ENCODE data around the gene IDH2. TPM values are rescaled to one million over a fixed set of nuclear protein-coding genes. Genes with fewer than 3 reads are reported as not detected.
A peak's percentile ranks its signal among the peaks of the same experiment; 100 is the strongest.
"Not testable (repeated sequence)": the region's sequence is repeated elsewhere in the genome, so short reads cannot be mapped to it uniquely, and the experiment has no call there.

Gene IDH2
- polyA plus RNA-seq, result 10 to 100 TPM; 63.5 to 98.5 TPM

DNA sequence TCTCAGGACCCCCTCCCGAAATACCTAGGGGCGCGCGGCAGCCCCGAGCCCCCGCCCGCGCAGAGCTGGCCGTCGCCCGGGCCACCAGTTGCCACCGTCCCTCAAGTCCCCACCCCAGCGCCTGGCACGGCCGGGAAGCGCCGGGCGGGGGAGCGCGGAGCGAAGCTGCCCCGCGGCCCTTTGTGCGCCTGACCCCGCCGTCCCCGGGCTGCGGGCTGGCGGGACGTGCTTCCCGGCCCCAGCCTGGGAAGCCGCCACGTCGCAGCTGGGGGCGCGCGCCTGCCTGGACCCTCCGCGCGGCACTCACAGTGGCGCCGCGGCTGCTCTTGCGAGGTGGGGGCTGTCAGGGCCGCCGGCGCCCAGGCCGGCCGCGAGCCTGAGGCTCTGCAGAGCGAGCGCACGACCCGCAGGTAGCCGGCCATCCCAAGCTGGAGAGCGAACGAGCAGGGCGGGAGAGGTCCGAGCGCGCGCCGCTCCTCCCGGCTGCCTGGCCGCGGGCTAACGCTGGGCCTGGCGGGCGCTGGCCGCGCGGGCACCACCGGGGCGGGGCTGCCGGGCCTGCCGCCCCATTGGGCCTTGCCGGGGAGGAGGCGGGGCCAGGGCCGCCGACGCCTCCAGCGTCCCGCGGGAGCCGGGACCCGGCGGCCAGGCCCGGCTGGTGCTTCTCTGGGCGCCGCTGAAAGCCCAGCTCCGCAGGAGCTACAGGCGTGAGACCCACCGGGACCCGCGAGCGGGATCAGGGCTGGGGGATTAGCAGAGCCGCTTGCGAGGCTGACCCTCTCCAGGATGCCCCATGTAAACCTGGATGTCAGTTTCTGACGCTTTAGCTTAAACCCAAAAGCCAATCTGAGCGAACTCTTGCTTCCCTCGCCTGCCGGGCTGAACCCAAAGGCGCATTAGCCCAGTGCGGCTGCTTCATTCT is at the start of gene IDH2:
Gene IDH2, minus strand, starts transcription at position 500 of the 922 bp plus-strand sequence. Its CDS starts 78 bp downstream, at position 422.
- H3K9me3 ChIP-seq (ENCODE audit: control insufficient read depth in 2 of 2, insufficient read depth in 1 of 2, low read depth in 1 of 2, low read length in 1 of 2), result no peaks in the 10 kb centered on the region

DNA sequence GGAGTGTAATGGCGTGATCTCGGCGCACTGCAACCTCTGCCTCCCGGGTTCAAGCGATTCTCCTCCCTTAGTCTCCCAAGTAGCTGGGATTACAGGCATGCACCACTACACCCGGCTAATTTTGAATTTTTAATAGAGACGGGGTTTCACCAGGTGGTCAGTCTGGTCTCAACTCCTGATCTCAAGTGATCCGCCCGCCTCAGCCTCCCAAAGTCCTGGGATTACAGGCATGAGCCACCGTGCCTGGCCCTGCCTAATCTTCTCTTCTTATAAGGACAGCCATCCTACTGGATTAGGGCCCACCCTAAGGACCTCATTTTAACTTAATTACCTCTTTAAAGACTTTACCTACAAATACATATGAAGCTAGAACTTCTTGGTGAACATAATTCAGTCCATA is 48.3 kb upstream of the IDH2 start:
- H3K36me3 ChIP-seq (ENCODE audit: control insufficient read depth in 2 of 2, insufficient read depth in 2 of 2, low read length in 1 of 2); H3K27me3 ChIP-seq (ENCODE audit: control insufficient read depth in 1 of 2, insufficient read depth in 2 of 2, low read length in 2 of 2); H3K4me1 ChIP-seq (ENCODE audit: control insufficient read depth in 2 of 2, insufficient read depth in 2 of 2, low read length in 1 of 2); H3K9me3 ChIP-seq (ENCODE audit: control insufficient read depth in 2 of 2, insufficient read depth in 1 of 2, low read depth in 1 of 2, low read length in 1 of 2); H3K27ac ChIP-seq (ENCODE audit: low read depth in 2 of 2, low read length in 1 of 2); H3K4me3 ChIP-seq (ENCODE audit: low read depth in 1 of 2, low read length in 2 of 2): not testable (repeated sequence)
- 91 to 96% methylated on average over 10 of the region's 10 CpGs for WGBS, 2 donors

More for the DNA sequence above, at the start of gene IDH2:
- WGBS, 2 donors, result 0% methylated on average over 81 to 104 of the region's 104 CpGs
- H3K4me3 ChIP-seq (ENCODE audit: low read depth in 1 of 2, low read length in 2 of 2), result peak within 1 kb of the TSS; percentile 79 to 97
- H3K27me3 ChIP-seq (ENCODE audit: control insufficient read depth in 1 of 2, insufficient read depth in 2 of 2, low read length in 2 of 2), result no peaks in the 10 kb centered on the region
- H3K27ac ChIP-seq (ENCODE audit: low read depth in 2 of 2, low read length in 1 of 2), result peak within 1 kb of the TSS; percentile 91 to 96
- H3K36me3 ChIP-seq (ENCODE audit: control insufficient read depth in 2 of 2, insufficient read depth in 2 of 2, low read length in 1 of 2), result no peaks in the 10 kb centered on the region
- peaks cover 6 to 28% of the 10 kb centered on the region in 2 donors for H3K4me1 ChIP-seq (ENCODE audit: control insufficient read depth in 2 of 2, insufficient read depth in 2 of 2, low read length in 1 of 2)

DNA sequence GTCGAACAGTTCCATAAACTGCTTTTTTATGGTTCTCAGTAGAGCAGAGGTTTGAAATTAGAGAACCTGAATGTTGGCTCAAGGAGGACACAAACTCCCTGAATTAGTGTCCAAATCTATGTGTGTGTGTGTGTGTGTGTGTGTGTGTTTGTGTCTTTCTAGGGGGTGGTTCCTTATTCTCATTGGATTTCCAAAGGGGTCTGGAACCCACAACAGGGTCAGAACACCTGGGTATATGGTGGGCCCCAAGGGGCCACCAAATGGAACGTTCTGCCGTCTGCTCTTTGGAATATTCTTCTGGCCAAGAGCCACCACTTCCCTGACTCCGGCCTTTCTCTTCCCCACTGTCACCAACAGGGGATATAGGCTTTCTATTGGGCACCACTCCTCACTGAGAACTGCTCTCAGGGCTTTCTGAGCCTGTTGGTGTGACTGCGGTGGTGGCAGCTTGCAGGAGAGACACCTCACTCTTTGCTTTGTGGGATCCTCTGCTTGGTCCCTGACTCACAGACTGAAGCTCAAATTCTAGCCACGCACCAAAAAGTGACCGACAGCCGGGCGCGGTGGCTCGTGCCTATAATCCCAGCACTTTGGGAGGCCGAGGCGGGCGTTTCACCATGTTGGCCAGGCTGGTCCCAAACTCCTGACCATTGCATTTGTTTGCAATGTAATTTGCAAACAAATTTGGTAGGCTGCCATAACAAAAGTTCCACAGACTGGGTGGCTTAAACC is 47.5 kb upstream of the IDH2 start:
- H3K4me1 ChIP-seq (ENCODE audit: control insufficient read depth in 2 of 2, insufficient read depth in 2 of 2, low read length in 1 of 2), result peaks cover 0 to 6% of the 10 kb centered on the region in 2 donors
- no peak overlapping the region for H3K27ac ChIP-seq (ENCODE audit: low read depth in 2 of 2, low read length in 1 of 2)
- 83 to 89% methylated on average over 14 of the region's 14 CpGs for WGBS, 2 donors

GRCh38 chr15:90146198-90146761 is 44.0 kb upstream of the IDH2 start:
- not testable (repeated sequence) for H3K9me3 ChIP-seq (ENCODE audit: control insufficient read depth in 2 of 2, insufficient read depth in 1 of 2, low read depth in 1 of 2, low read length in 1 of 2); H3K36me3 ChIP-seq (ENCODE audit: control insufficient read depth in 2 of 2, insufficient read depth in 2 of 2, low read length in 1 of 2); H3K4me3 ChIP-seq (ENCODE audit: low read depth in 1 of 2, low read length in 2 of 2); H3K4me1 ChIP-seq (ENCODE audit: control insufficient read depth in 2 of 2, insufficient read depth in 2 of 2, low read length in 1 of 2); H3K27ac ChIP-seq (ENCODE audit: low read depth in 2 of 2, low read length in 1 of 2); H3K27me3 ChIP-seq (ENCODE audit: control insufficient read depth in 1 of 2, insufficient read depth in 2 of 2, low read length in 2 of 2)
- 93 to 94% methylated on average over 7 of the region's 7 CpGs for WGBS, 2 donors

More for the DNA sequence above, 47.5 kb upstream of the IDH2 start:
- Histone ChIP-seq H3K9me3 (ENCODE audit: control insufficient read depth in 2 of 2, insufficient read depth in 1 of 2, low read depth in 1 of 2, low read length in 1 of 2) (no peaks in the 10 kb centered on the region), H3K27me3 (ENCODE audit: control insufficient read depth in 1 of 2, insufficient read depth in 2 of 2, low read length in 2 of 2) (no peaks in the 10 kb centered on the region), H3K4me3 (ENCODE audit: low read depth in 1 of 2, low read length in 2 of 2) (no peak overlapping the region), H3K36me3 (ENCODE audit: control insufficient read depth in 2 of 2, insufficient read depth in 2 of 2, low read length in 1 of 2) (no peaks in the 10 kb centered on the region)

DNA sequence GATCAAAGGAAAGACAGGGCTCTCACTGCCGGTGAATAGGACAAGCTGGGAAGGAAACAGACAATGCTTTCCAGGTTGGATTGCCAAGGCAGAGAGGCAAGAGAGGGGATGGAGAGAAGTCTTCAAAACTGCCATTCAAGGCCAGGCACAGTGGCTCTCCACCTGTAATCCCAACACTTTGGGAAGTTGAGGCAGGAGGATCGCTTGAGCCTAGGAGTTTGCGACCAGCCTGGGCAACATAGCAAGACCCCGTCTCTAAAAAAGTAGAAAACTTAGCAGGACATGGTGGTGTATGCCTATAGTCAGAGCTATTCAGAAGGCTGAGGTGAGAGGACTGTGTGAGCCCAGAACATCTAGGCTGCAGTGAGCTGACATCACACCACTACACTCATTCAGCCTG is 43.5 kb upstream of the IDH2 start:
- WGBS, 2 donors, result 90 to 93% methylated on average over 4 of the region's 4 CpGs
- Histone ChIP-seq H3K27me3 (ENCODE audit: control insufficient read depth in 1 of 2, insufficient read depth in 2 of 2, low read length in 2 of 2) (no peaks in the 10 kb centered on the region), H3K27ac (ENCODE audit: low read depth in 2 of 2, low read length in 1 of 2) (no peak overlapping the region), H3K36me3 (ENCODE audit: control insufficient read depth in 2 of 2, insufficient read depth in 2 of 2, low read length in 1 of 2) (no peaks in the 10 kb centered on the region), H3K4me3 (ENCODE audit: low read depth in 1 of 2, low read length in 2 of 2) (no peak overlapping the region), H3K4me1 (ENCODE audit: control insufficient read depth in 2 of 2, insufficient read depth in 2 of 2, low read length in 1 of 2) (no peaks in the 10 kb centered on the region), H3K9me3 (ENCODE audit: control insufficient read depth in 2 of 2, insufficient read depth in 1 of 2, low read depth in 1 of 2, low read length in 1 of 2) (no peaks in the 10 kb centered on the region)

- no peak overlapping the region for H3K4me3 ChIP-seq (ENCODE audit: low read depth in 1 of 2, low read length in 2 of 2)
- H3K4me1 ChIP-seq (ENCODE audit: control insufficient read depth in 2 of 2, insufficient read depth in 2 of 2, low read length in 1 of 2), result no peaks in the 10 kb centered on the region
- H3K9me3 ChIP-seq (ENCODE audit: control insufficient read depth in 2 of 2, insufficient read depth in 1 of 2, low read depth in 1 of 2, low read length in 1 of 2), result no peaks in the 10 kb centered on the region
- WGBS, 2 donors, result 71 to 74% methylated on average over 9 of the region's 9 CpGs
- H3K27me3 ChIP-seq (ENCODE audit: control insufficient read depth in 1 of 2, insufficient read depth in 2 of 2, low read length in 2 of 2), result no peaks in the 10 kb centered on the region
- H3K36me3 ChIP-seq (ENCODE audit: control insufficient read depth in 2 of 2, insufficient read depth in 2 of 2, low read length in 1 of 2), result no peaks in the 10 kb centered on the region
- H3K27ac ChIP-seq (ENCODE audit: low read depth in 2 of 2, low read length in 1 of 2), result no peak overlapping the region
Measured at GRCh38 chr15:90145259-90145658, 43.0 kb upstream of the IDH2 start.

- Histone ChIP-seq H3K4me1 (ENCODE audit: control insufficient read depth in 2 of 2, insufficient read depth in 2 of 2, low read length in 1 of 2) (peaks cover 0 to 2% of the 10 kb centered on the region in 2 donors), H3K4me3 (ENCODE audit: low read depth in 1 of 2, low read length in 2 of 2) (no peak overlapping the region), H3K9me3 (ENCODE audit: control insufficient read depth in 2 of 2, insufficient read depth in 1 of 2, low read depth in 1 of 2, low read length in 1 of 2) (no peaks in the 10 kb centered on the region), H3K36me3 (ENCODE audit: control insufficient read depth in 2 of 2, insufficient read depth in 2 of 2, low read length in 1 of 2) (no peaks in the 10 kb centered on the region), H3K27ac (ENCODE audit: low read depth in 2 of 2, low read length in 1 of 2) (peak overlapping the region in 1 of 2 donors; percentile 40), H3K27me3 (ENCODE audit: control insufficient read depth in 1 of 2, insufficient read depth in 2 of 2, low read length in 2 of 2) (no peaks in the 10 kb centered on the region)
- 26 to 31% methylated on average over 12 of the region's 12 CpGs for WGBS, 2 donors
Measured at GRCh38 chr15:90143166-90143655, 40.9 kb upstream of the IDH2 start.

DNA sequence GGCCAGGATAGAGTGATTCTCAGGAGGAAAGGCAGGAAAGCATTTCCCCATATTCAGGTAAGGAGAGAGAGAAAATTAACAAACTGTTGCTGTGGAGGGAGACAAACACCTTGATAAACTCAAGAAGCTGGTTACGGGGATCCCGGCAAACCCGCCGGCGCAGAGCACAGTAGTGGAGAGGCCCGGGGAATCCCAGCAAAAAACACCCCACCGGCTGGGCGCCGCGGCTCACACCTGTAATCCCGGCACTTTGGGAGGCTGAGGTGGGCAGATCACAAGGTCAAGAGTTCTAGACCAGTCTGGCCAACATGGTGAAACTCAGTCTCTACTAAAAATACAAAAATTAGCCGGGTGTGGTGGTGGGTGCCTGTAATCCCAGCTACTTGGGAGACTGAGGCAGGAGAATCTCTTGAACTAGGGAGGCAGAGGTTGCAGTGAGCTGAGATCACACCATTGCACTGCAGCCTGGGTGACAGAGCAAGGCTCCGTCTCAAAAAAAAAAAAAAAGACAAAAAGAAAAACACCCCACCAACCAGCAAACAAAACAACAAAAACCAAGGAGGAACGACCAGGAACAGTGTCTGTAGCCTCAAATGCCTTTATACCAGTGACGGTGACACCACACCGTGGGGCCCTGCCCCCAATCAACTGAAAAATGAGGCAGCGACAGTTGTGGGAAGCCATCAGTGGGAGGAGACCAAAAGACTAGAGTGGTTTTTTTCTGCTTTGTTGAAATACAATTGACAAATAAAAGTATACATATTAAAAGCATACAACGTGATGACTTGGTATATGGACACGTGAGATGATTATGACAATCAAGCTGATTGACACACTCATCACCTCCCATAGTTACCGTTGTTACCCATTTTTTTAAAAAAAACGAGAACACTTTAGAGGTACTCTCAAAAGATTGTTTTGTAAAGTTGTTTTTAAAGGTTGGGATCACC is 40.2 kb upstream of the IDH2 start:
- H3K27me3 ChIP-seq (ENCODE audit: control insufficient read depth in 1 of 2, insufficient read depth in 2 of 2, low read length in 2 of 2), result no peaks in the 10 kb centered on the region
- no peak overlapping the region for H3K27ac ChIP-seq (ENCODE audit: low read depth in 2 of 2, low read length in 1 of 2)
- H3K4me1 ChIP-seq (ENCODE audit: control insufficient read depth in 2 of 2, insufficient read depth in 2 of 2, low read length in 1 of 2), result peaks cover 0 to 2% of the 10 kb centered on the region in 2 donors
- no peaks in the 10 kb centered on the region for H3K9me3 ChIP-seq (ENCODE audit: control insufficient read depth in 2 of 2, insufficient read depth in 1 of 2, low read depth in 1 of 2, low read length in 1 of 2)
- H3K4me3 ChIP-seq (ENCODE audit: low read depth in 1 of 2, low read length in 2 of 2), result no peak overlapping the region
- WGBS, 2 donors, result 76 to 79% methylated on average over 20 to 21 of the region's 21 CpGs
- H3K36me3 ChIP-seq (ENCODE audit: control insufficient read depth in 2 of 2, insufficient read depth in 2 of 2, low read length in 1 of 2), result no peaks in the 10 kb centered on the region
